Neural progenitor cell (in vitro differentiated cells): ENCODE measurements around the gene FBXL14.

Source experiments
- CTCF ChIP-seq: fragments of 200-600 bp; sonication (generic); IDR thresholded peaks from 2 replicates; pipeline ENCODE4 v1.5.1; 2017; ENCODE audit warnings: antibody characterized with exemption, mild to moderate bottlenecking
- EZH2 ChIP-seq: fragments of 200-600 bp; sonication (generic); IDR thresholded peaks from 2 replicates; pipeline ENCODE4 v1.6.1; 2017; ENCODE audit warnings: antibody characterized with exemption, mild to moderate bottlenecking, moderate library complexity
- EZH2phosphoT487 ChIP-seq: fragments of 200-600 bp; sonication (generic); IDR thresholded peaks from 2 replicates; pipeline ENCODE4 v1.6.1; 2017; ENCODE audit warnings: antibody characterized with exemption

- TF ChIP-seq CTCF (no peak), EZH2 (no peak), EZH2phosphoT487 (no peak)
These were observed 45.2 kb upstream of the FBXL14 start for GRCh38 chr12:1639538-1639937.
